ENCODE results near the gene MRPS9.

The MRPS9 gene

DNA sequence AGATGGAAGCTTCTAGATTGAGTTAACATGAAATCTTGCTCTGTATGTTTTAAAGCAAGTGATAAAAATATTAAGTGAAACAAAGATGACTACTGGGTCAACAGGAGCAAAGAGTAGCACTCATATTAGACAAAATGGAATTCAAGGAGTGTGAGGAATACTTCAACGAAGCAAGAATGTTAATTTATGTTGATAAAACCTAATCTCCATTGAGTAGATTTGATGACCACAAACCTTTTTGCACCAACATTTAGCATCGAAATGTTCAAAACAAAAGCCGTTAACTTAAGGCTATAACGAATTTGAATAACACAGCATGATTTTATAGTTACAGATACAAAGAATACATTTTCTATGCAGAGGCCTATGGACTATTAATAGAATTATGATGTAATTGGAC, 35.7 kb downstream of the MRPS9 start:
- H3K4me3 ChIP-seq (ENCODE audit: control insufficient read depth, low read depth, low read length), result no peak overlapping the region
- no peak for DNase-seq (ENCODE audit: low read depth)
- TF ChIP-seq, protein P1, sequence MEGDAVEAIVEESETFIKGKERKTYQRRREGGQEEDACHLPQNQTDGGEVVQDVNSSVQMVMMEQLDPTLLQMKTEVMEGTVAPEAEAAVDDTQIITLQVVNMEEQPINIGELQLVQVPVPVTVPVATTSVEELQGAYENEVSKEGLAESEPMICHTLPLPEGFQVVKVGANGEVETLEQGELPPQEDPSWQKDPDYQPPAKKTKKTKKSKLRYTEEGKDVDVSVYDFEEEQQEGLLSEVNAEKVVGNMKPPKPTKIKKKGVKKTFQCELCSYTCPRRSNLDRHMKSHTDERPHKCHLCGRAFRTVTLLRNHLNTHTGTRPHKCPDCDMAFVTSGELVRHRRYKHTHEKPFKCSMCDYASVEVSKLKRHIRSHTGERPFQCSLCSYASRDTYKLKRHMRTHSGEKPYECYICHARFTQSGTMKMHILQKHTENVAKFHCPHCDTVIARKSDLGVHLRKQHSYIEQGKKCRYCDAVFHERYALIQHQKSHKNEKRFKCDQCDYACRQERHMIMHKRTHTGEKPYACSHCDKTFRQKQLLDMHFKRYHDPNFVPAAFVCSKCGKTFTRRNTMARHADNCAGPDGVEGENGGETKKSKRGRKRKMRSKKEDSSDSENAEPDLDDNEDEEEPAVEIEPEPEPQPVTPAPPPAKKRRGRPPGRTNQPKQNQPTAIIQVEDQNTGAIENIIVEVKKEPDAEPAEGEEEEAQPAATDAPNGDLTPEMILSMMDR (IDR thresholded peaks at IDR 0.05; ENCODE audit: control insufficient read depth, insufficient read depth, low read depth, low read length, missing control alignments), result no peak

DNA sequence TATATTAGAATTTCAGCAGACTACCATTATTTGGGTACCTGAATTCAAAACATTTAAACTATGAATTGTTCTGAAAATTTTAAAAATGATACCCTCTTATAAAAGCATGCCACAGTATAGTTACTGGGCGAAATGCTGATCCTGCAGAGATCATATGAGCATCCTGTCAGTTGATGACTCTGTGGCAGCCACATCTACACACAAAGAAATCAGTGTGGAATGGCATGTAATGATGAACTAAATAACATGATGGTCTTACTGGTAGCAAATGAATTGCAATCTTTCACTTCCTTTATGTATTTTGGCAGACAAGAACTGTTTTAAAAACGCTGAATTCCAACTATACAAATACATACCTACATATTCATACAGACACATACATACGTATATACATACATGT, 38.3 kb downstream of the MRPS9 start:
- DNase-seq (ENCODE audit: low read depth), result no peak
- no peak overlapping the region for H3K4me3 ChIP-seq (ENCODE audit: control insufficient read depth, low read depth, low read length)
- TF ChIP-seq, protein P1 (IDR thresholded peaks at IDR 0.05; ENCODE audit: control insufficient read depth, insufficient read depth, low read depth, low read length, missing control alignments), result no peak

DNA sequence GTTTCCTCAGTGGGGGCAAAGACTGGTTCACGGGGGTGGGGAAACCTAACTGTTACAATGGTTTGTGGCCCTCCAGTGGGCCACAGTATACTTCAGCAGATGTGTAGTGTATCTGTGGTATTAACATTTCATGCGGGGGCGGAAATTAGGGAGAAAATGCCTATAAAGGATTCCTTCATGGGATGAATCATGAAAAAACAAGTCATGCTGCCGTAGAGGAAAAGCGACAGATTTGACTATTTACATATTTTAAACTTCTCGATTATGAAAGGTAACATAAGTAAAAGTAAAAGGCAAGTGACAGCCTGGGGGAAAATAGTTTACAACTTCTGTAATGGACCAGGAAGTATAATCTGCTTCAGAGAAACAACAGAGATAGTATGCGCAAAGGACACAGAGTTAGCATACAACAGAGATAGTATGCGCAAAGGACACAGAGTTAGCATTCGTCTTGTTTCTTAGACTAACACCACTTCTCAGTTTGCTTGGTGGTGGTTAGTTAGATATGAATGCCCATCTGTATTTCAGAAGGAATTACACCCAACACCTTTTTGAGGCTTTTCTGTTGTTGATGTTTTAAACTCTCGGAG, 41.1 kb downstream of the MRPS9 start:
- H3K4me3 ChIP-seq (ENCODE audit: control insufficient read depth, low read depth, low read length), result no peak overlapping the region
- no peak for DNase-seq (ENCODE audit: low read depth)
- TF ChIP-seq, protein P1 (IDR thresholded peaks at IDR 0.05; ENCODE audit: control insufficient read depth, insufficient read depth, low read depth, low read length, missing control alignments), result no peak

DNA sequence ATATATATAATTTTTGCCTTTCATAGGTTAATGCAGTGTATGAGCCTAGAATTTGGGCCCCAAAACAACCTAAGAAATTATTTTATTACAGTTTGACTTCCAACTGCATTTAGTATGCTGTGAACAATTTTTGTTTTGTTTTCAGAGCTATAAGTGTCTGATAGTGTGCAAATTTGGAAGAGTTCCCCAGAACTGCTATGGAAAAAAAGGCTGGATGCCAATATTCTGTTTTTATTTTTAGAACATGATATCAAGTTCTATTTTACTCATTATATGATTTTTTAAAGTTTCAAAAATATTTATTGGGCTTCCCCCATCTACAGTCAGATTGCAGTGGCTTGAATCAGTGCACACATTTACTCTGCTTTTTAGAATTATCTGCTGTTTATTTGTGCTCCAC, 42.6 kb downstream of the MRPS9 start:
- no peak for DNase-seq (ENCODE audit: low read depth)
- TF ChIP-seq, protein P1 (IDR thresholded peaks at IDR 0.05; ENCODE audit: control insufficient read depth, insufficient read depth, low read depth, low read length, missing control alignments), result no peak
- H3K4me3 ChIP-seq (ENCODE audit: control insufficient read depth, low read depth, low read length), result no peak overlapping the region

DNA sequence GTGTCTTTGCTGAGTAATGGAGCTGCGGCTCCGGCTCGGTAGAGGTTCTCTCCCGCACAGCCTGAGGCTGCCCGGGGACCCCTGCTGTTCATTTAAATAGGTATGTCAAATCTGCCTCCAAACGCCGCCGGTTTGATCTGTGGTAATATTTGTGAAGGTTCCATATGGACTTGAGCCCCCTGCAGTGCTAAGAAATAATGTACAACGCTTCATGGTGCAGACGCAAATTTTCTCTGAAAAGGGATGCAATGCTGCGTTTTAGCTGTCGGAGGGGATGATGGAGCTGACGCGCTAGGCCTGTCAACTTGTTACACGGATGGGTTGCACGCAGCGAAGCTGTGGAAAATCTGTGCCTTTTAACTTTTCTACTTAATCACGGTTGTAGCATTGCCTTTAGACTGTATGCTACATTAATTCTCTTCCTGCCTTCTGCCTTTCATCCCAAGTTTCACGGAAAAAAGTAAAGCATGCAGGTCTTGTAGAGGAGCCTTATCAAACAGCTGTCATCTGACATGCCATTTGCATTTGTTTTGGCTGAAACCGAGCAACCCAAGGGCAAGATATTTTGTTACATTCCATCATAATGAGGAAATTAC, 43.2 kb downstream of the MRPS9 start:
- no peak for DNase-seq (ENCODE audit: low read depth)
- no peak overlapping the region for H3K4me3 ChIP-seq (ENCODE audit: control insufficient read depth, low read depth, low read length)
- TF ChIP-seq, protein P1 (IDR thresholded peaks at IDR 0.05; ENCODE audit: control insufficient read depth, insufficient read depth, low read depth, low read length, missing control alignments), result no peak

DNA sequence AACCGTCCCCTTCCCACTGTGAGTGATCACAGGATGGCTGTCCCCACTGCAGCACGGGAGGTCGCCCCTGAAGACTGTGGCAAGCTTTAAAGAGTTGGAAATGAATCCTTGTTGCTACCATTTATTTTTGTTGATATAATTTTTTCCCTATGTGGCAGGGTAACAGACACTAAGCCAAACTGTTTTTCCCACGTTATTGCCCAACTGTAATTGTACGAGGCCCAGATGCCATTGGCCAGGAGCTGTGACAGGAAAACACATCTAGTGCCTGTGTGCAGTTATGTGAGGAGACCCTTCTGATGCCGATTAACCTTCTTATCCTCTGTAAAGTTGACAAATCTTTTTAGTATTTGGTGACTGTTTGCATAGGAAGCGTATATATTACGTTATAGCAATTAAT, 44.2 kb downstream of the MRPS9 start:
- no peak overlapping the region for H3K4me3 ChIP-seq (ENCODE audit: control insufficient read depth, low read depth, low read length)
- DNase-seq (ENCODE audit: low read depth), result no peak
- TF ChIP-seq, protein P1 (IDR thresholded peaks at IDR 0.05; ENCODE audit: control insufficient read depth, insufficient read depth, low read depth, low read length, missing control alignments), result no peak

All from AG09309 (cell line).